Pancreas (tissue), 10 donors: ENCODE measurements around the gene PLA2G2C. TPM values are rescaled to one million over a fixed set of nuclear protein-coding genes. Genes with fewer than 3 reads are reported as not detected.
A peak's percentile ranks its signal among the peaks of the same experiment; 100 is the strongest.
"Not testable (repeated sequence)": the region's sequence is repeated elsewhere in the genome, so short reads cannot be mapped to it uniquely, and the experiment has no call there.

Source experiments
- ATAC-seq, 4 donors: fragments of 200-7000 bp; cut with Tn5 transposase; one replicate each; pipeline versions ENCODE4 v1.8.0 to v1.9.1; 2020; ENCODE audit warnings: mild to moderate bottlenecking in 4 of 4, moderate library complexity in 4 of 4
- DNase-seq, 6 donors: peaks; one replicate each; pipeline ENCODE4 v3.0.0-alpha.2; 2020
- FAIRE-seq: peaks from 2 replicates; lab custom pipeline; 2012; peaks lifted over from hg19 to GRCh38; lab: Jason Lieb, UNC
- H3K27ac ChIP-seq, 4 donors: fragments of 200-600 bp; sonication (generic); 1 replicate in 3 of 4; 2 replicates in 1 of 4; pipeline versions ENCODE4 v1.5.0 to v1.8.0; 2020
- H3K27me3 ChIP-seq, 4 donors: fragments of 200-600 bp; one replicate each; pipeline ENCODE4 v1.8.0; 2021
- H3K36me3 ChIP-seq, 3 donors: fragments of 200-600 bp; sonication (generic) in 1 of 3; one replicate each; pipeline versions ENCODE4 v1.5.0 to v1.8.0; 2020 to 2021
- H3K4me1 ChIP-seq, 3 donors: fragments of 200-600 bp; one replicate each; pipeline ENCODE4 v1.8.0; 2021
- H3K4me3 ChIP-seq, 4 donors: fragments of 200-600 bp; sonication (generic) in 2 of 4; one replicate each; pipeline versions ENCODE4 v1.5.0 to v1.8.0; 2020 to 2021
- H3K9me3 ChIP-seq, 4 donors: fragments of 200-600 bp; one replicate each; pipeline ENCODE4 v1.8.0; 2021
- CTCF ChIP-seq, 4 donors: fragments of 200-600 bp; sonication (generic) in 3 of 4; IDR thresholded peaks; one replicate each; pipeline versions ENCODE4 v1.5.0 to v1.8.0; 2021; ENCODE audit warnings: antibody characterized with exemption in 4 of 4
- WGBS, 2 donors: extraction: QIAGEN DNeasy Blood & Tissue Kit; methylation state at CpG; one replicate each; pipeline ENCODE4 v1.1.7; 2013; 5-methylcytosine and 5-hydroxymethylcytosine counted together
- intact Hi-C, 3 donors: fragments of 100-400 bp; cut with DNase I; formaldehyde crosslinking; loops; one replicate each; pipeline versions ENCODE4 v1.11.1 to v1.14.2; 2022
- polyA plus RNA-seq, 2 donors: library from polyadenylated mRNA; stranded (reverse); fragments of 200-250 nt; gene quantifications; one replicate each; pipeline ENCODE4 v1.2.3, GENCODE V29; 2013
- total RNA-seq, 6 donors: library from RNA; stranded (reverse); fragmentation: NEBNext Ultra II Directional in 4 of 6; extraction: Animal tissue kit (Norgen Biotek cat#: 25700) in 4 of 6; gene quantifications; one replicate each; pipeline versions ENCODE4 v1.2.1 to v1.2.4, GENCODE V29; 2021 to 2023
- donor health status: healthy with polysubstance abuse.
- donor health status: DM: no; HTN: no; CAD: no; lungs with moderate emphysema.
- donor health status: DM: no; HTN: no; CAD: no.
- donor health status: control.
- donor health status: control.
- donor health status: Bipolar disorder and iron deficiency.
- donor health status: DM: yes; HTN: yes; CAD: no.
- donor health status: DM: no; HTN: no; CAD: no.
- donor health status: DM: no; HTN: no; CAD: no.
- donor health status: DM: yes; HTN: yes; CAD: no.

The PLA2G2C gene
- total and polyA plus RNA-seq, 8 donors: not detected

GRCh38 chr1:20137055-20137454 is 49.3 kb downstream of the PLA2G2C start:
- no peaks in the 10 kb centered on the region for H3K27me3 ChIP-seq
- no peak for TF ChIP-seq CTCF (IDR thresholded peaks at IDR 0.05)
- H3K4me3 ChIP-seq: no peak overlapping the region
- intact Hi-C loops: no loop called here
- H3K4me1 ChIP-seq: no peaks in the 10 kb centered on the region
- FAIRE-seq (no peak), DNase-seq (peak in 1 of 6 donors; percentile 3), ATAC-seq (no peak)
- H3K36me3 ChIP-seq: no peaks in the 10 kb centered on the region
- 71 to 76% methylated on average over 4 of the region's 4 CpGs for whole genome bisulfite sequencing, 2 donors
- no peaks in the 10 kb centered on the region for H3K9me3 ChIP-seq
- H3K27ac ChIP-seq: no peak overlapping the region

GRCh38 chr1:20136249-20136648 is 50.1 kb downstream of the PLA2G2C start:
- no peaks in the 10 kb centered on the region for H3K27me3 ChIP-seq
- H3K9me3 ChIP-seq: no peaks in the 10 kb centered on the region
- DNase-seq (no peak), ATAC-seq (no peak), FAIRE-seq (no peak)
- H3K4me3 ChIP-seq: no peak overlapping the region
- no peak overlapping the region for H3K27ac ChIP-seq
- TF ChIP-seq CTCF (IDR thresholded peaks at IDR 0.05): no peak
- 94 to 98% methylated on average over 3 of the region's 3 CpGs for WGBS, 2 donors
- no peaks in the 10 kb centered on the region for H3K36me3 ChIP-seq
- intact Hi-C loops: no loop called here
- no peaks in the 10 kb centered on the region for H3K4me1 ChIP-seq

DNA sequence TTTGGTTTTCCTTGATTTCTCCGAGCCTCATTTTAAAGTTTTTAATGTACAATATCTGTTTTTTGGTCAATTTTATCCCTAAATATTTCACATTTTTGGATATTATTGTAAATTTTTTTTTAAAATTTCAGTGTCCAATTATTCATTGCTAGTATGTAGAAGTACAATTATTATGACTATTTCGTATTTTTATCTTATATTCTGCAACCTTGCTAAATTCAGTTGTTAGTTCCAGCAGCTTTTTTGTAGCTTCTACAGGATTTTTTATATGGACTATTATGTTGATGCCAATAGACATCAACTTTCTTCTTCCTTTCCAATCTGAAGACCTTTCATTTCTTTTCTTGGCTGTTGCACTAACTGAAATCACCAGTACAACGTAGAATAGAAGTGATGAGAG is 51.3 kb downstream of the PLA2G2C start:
- ATAC-seq: no peak
- H3K36me3 ChIP-seq: no peaks in the 10 kb centered on the region
- no peaks in the 10 kb centered on the region for H3K9me3 ChIP-seq
- no peaks in the 10 kb centered on the region for H3K27me3 ChIP-seq
- no peak for DNase-seq
- 90 to 91% methylated on average over 3 of the region's 3 CpGs for WGBS, 2 donors
- no peak overlapping the region for H3K4me3 ChIP-seq
- H3K27ac ChIP-seq: no peak overlapping the region
- no peaks in the 10 kb centered on the region for H3K4me1 ChIP-seq
- no peak for TF ChIP-seq CTCF (IDR thresholded peaks at IDR 0.05)
- FAIRE-seq: no peak
- intact Hi-C loops: no loop called here

GRCh38 chr1:20130518-20130917 is 55.8 kb downstream of the PLA2G2C start:
- DNase-seq, H3K4me3 ChIP-seq, H3K9me3 ChIP-seq, H3K27me3 ChIP-seq, intact Hi-C loops, H3K27ac ChIP-seq, ATAC-seq, H3K4me1 ChIP-seq, H3K36me3 ChIP-seq, FAIRE-seq: not testable (repeated sequence)
- WGBS, 2 donors: 76 to 83% methylated on average over 3 of the region's 3 CpGs

- Histone ChIP-seq H3K4me1 (no peaks in the 10 kb centered on the region), H3K27ac (no peak overlapping the region), H3K27me3 (peaks cover 0 to 3% (median 0%) of the 10 kb centered on the region in 4 donors), H3K36me3 (no peaks in the 10 kb centered on the region), H3K9me3 (no peaks in the 10 kb centered on the region), H3K4me3 (no peak overlapping the region)
- DNase-seq (no peak), ATAC-seq (no peak), FAIRE-seq (no peak)
- intact Hi-C loops: no loop called here
- WGBS, 2 donors: 87 to 93% methylated on average over 10 of the region's 10 CpGs
- no peak for TF ChIP-seq CTCF (IDR thresholded peaks at IDR 0.05)
Measured at GRCh38 chr1:20126806-20127440, 59.4 kb downstream of the PLA2G2C start.
